ENCODE measurements around the gene SLC5A3. TPM values are rescaled to one million over a fixed set of nuclear protein-coding genes. Genes with fewer than 3 reads are reported as not detected.
A peak's percentile ranks its signal among the peaks of the same experiment; 100 is the strongest.

Gene SLC5A3
- total and polyA plus RNA-seq, 8 donors, result 0.46 to 38.9 (median 13.5) TPM

DNA sequence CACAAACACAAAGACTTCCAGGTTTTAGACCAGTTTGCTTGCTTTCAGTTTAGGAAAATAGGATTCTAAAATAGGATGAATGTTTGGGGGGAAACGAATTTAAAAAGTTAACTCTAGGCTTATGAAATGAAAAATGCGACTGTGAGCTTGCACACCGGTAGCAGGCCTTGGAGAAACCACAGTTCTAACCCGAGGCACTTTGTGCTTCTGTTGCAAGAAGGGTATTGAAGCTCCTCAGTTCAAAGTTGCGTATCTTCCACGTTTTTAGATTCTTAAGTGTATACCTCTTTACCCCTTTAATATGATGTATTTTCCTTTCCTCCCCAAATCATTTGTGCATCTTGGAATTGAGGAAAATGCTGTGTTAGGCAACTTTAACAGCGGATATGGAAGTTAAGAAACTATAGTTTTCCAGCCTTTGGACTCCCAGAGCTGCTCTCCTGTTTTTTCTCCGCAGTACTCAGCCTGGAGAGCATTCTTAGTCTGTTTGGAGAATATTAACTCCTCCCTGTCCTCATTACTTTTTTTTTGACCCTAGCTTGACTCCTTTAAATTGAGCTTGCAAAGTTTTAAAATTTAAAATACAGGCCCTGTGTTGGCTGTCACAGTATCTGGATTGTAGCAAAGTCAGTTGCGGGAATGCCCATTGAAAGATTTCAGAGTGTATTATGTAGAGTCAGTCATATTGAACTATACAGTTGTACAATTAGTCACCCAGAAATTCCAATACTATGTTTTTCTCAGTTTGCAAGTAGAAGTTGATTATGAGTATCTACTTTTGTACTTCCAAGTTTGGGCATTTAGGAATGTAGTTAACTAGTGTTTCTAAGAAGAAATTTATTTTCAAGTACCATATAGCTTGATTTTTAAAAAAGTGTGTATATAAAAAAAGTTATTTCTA lies 2.6 kb downstream of the SLC5A3 start:
- TF ChIP-seq POLR2A (IDR thresholded peaks at IDR 0.05) (no peak), EP300 (IDR thresholded peaks at IDR 0.05) (no peak), POLR2AphosphoS5 (IDR thresholded peaks at IDR 0.05) (no peak)
- TF ChIP-seq, protein P1, sequence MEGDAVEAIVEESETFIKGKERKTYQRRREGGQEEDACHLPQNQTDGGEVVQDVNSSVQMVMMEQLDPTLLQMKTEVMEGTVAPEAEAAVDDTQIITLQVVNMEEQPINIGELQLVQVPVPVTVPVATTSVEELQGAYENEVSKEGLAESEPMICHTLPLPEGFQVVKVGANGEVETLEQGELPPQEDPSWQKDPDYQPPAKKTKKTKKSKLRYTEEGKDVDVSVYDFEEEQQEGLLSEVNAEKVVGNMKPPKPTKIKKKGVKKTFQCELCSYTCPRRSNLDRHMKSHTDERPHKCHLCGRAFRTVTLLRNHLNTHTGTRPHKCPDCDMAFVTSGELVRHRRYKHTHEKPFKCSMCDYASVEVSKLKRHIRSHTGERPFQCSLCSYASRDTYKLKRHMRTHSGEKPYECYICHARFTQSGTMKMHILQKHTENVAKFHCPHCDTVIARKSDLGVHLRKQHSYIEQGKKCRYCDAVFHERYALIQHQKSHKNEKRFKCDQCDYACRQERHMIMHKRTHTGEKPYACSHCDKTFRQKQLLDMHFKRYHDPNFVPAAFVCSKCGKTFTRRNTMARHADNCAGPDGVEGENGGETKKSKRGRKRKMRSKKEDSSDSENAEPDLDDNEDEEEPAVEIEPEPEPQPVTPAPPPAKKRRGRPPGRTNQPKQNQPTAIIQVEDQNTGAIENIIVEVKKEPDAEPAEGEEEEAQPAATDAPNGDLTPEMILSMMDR (IDR thresholded peaks at IDR 0.05), result no peak
- Histone ChIP-seq H3K27me3 (no peaks in the 10 kb centered on the region), H3K36me3 (no peaks in the 10 kb centered on the region), H3K9me3 (no peaks in the 10 kb centered on the region), H3K27ac (peak overlapping the region in 2 of 5 donors; percentile 18), H3K4me3 (peak overlapping the region; percentile 79 to 92 (median 84)), H3K4me1 (peaks cover 35 to 72% (median 55%) of the 10 kb centered on the region in 4 donors)
- DNase-seq, result no peak
- intact Hi-C loops (cut with DNase I; ENCODE audit: low total_unique reads), result no loop called here
- WGBS, 5 donors, result 60 to 78% (median 73%) methylated on average over 9 of the region's 9 CpGs

DNA sequence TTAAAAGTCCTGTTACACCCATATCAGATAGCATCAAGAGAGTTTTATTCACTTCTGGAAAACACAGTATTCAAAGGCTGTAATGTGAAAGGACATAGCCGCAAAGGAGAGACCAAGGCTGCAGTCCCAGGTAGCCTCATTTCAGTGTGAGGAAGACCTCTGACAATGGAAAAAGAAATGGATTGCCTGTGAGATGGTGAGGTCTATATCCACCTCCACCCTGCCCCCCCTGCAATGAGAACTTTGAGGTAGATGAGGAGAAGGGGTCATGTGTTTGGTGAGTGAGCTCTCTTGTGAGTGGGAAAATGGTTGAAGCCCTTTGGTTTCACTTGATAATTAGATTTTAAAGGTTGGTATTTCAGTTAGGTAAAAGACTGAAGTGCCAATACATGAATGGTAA lies 3.5 kb downstream of the SLC5A3 start:
- H3K4me1 ChIP-seq, result peaks cover 37 to 79% (median 62%) of the 10 kb centered on the region in 4 donors
- H3K9me3 ChIP-seq, result no peaks in the 10 kb centered on the region

DNA sequence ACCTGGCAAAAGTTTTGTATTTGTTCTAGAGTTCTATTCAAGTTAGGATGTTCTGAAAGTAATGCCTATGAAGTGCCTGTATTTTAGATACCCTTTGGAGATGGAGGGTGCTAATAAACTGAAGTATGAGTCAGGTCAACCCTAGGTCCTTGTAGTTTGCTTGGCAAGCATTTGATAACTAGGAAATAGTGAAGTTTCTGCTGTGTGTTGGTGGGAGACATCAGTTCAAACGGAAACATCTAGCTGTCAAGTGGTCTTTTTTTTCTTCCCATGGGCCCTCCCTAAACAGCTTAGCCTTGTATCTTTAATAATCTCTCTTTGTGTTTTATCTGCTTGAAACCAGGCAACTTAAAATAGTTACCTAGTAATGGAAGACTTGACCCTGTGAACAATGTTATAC lies 4.5 kb downstream of the SLC5A3 start:
- WGBS, 5 donors, result 64 to 91% (median 76%) methylated on average over 1 of the region's 1 CpG
- Histone ChIP-seq H3K9me3 (no peaks in the 10 kb centered on the region), H3K27ac (no peak overlapping the region), H3K36me3 (no peaks in the 10 kb centered on the region), H3K4me3 (no peak overlapping the region), H3K27me3 (no peaks in the 10 kb centered on the region), H3K4me1 (peaks cover 42 to 83% (median 67%) of the 10 kb centered on the region in 4 donors)
- no peak for DNase-seq
- intact Hi-C loops (cut with DNase I; ENCODE audit: low total_unique reads), result no loop called here
- TF ChIP-seq, protein P1 (IDR thresholded peaks at IDR 0.05), result no peak
- TF ChIP-seq EP300 (IDR thresholded peaks at IDR 0.05) (no peak), POLR2AphosphoS5 (IDR thresholded peaks at IDR 0.05) (no peak), POLR2A (IDR thresholded peaks at IDR 0.05) (no peak)

More for the DNA sequence above, 3.5 kb downstream of the SLC5A3 start:
- DNase-seq, result no peak
- Histone ChIP-seq H3K4me3 (peak overlapping the region in 1 of 4 donors; percentile 7), H3K36me3 (no peaks in the 10 kb centered on the region), H3K27me3 (no peaks in the 10 kb centered on the region), H3K27ac (peak overlapping the region in 1 of 5 donors; percentile 14)
- 91 to 100% (median 100%) methylated on average over 1 of the region's 1 CpG for WGBS, 5 donors
- TF ChIP-seq POLR2A (IDR thresholded peaks at IDR 0.05), result no peak
- no peak for TF ChIP-seq EP300 (IDR thresholded peaks at IDR 0.05)
- TF ChIP-seq, protein P1 (IDR thresholded peaks at IDR 0.05), result no peak
- no peak for TF ChIP-seq POLR2AphosphoS5 (IDR thresholded peaks at IDR 0.05)
- intact Hi-C loops (cut with DNase I; ENCODE audit: low total_unique reads), result no loop called here

DNA sequence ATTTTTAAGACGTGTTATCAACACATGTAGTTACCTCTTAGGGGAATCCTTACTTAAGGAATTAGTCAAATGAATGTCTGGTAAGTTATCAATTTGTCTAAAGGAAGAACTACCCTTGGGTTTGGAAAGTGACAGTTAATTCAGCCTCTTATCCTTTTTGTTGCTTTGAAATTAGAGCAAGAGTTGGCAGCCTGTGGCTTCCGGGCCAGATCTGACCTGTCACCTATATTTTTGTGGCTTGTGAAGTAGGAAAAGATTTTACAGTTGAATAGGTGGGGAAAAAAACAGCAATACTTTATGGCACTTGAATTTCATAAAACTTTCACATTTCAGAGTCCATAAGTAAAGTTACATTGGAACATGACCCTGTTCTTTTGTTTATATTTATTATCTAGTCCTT lies 5.5 kb downstream of the SLC5A3 start:
- TF ChIP-seq, protein P1 (IDR thresholded peaks at IDR 0.05), result no peak
- TF ChIP-seq POLR2A (IDR thresholded peaks at IDR 0.05), result no peak
- no peak for TF ChIP-seq POLR2AphosphoS5 (IDR thresholded peaks at IDR 0.05)
- no peak for TF ChIP-seq EP300 (IDR thresholded peaks at IDR 0.05)
- Histone ChIP-seq H3K27me3 (no peaks in the 10 kb centered on the region), H3K9me3 (no peaks in the 10 kb centered on the region), H3K4me1 (peaks cover 45 to 91% (median 72%) of the 10 kb centered on the region in 4 donors), H3K4me3 (no peak overlapping the region), H3K27ac (no peak overlapping the region), H3K36me3 (no peaks in the 10 kb centered on the region)
- intact Hi-C loops (cut with DNase I; ENCODE audit: low total_unique reads), result no loop called here
- DNase-seq, result peak in 1 of 2 donors; percentile 33
- WGBS, 5 donors, result 34 to 55% (median 47%) methylated on average over 2 of the region's 2 CpGs
